UCSD-AML1 (cell line): ENCODE results near the gene ADCYAP1R1.

ENCODE experiments used
- DNase-seq: peaks from one replicate; lab custom pipeline; 2025; ENCODE audit not compliant: unreplicated experiment; lab: John Stamatoyannopoulos, UW

Gene ADCYAP1R1

GRCh38 chr7:31066516-31067130 is 14.5 kb downstream of the ADCYAP1R1 start:
- DNase-seq = no peak

- DNase-seq = no peak
Measured at GRCh38 chr7:31067491-31067890, 15.4 kb downstream of the ADCYAP1R1 start.

- no peak for DNase-seq
Measured at GRCh38 chr7:31068006-31068675, 16.0 kb downstream of the ADCYAP1R1 start.

DNA sequence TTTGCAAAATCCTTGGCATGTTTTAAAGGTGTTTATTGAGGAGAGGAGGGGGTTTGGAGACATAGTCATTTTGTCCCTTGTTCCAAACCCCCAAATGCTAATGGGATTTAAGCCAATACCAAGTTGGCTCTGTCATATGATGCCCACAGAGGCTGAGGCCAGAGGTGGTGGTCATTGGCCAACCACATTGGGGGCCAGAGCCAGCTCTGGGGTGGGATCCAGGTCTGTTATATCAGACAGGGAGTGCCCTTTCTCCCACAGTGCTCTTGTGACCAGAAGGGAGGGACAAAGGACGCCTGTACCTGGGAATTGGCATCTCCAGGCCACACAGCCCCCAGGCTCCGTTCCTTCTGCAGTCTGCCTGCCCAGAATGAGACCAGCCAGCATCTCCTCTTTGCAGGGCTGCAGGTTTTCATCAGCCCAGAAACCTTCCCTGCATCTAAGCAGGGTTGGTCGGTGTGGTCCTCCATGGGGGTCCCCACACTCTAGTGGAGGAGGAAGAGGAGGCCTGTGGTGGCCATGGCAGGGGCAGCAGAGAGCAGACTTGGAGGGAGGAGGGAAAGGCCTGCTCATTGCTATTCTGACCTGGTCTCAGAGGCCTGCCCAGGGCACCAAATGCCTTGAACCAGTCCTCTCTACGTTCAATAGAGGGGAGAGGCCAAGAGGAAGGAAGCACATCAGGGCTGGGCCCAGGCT is 17.9 kb downstream of the ADCYAP1R1 start:
- DNase-seq = no peak

- DNase-seq = no peak
Measured at GRCh38 chr7:31070991-31071644, 19.0 kb downstream of the ADCYAP1R1 start.

DNA sequence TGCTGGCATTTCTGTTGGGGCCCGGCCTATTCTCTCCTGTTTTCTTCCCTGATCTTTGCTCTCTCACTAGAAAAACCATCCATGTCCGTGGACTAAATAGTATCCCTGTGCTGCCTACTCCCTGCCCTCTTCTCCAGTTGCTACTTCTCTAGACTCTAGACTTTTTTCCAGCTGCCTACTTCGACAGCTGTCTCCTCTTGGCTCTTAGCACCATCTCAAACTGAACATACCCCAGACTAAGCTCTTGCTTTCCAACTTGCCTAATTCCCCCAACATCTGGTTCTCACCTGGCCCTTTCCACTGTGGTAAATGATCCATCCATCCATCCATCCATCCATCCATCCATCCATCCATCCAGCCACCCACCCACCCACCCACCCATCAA is 19.5 kb downstream of the ADCYAP1R1 start:
- no peak for DNase-seq

GRCh38 chr7:31073326-31074119 is 21.4 kb downstream of the ADCYAP1R1 start:
- DNase-seq = no peak

- DNase-seq = no peak
Measured at GRCh38 chr7:31074120-31074383, 21.9 kb downstream of the ADCYAP1R1 start.

GRCh38 chr7:31074403-31075085 is 22.4 kb downstream of the ADCYAP1R1 start:
- no peak for DNase-seq

GRCh38 chr7:31075086-31075405 is 22.9 kb downstream of the ADCYAP1R1 start:
- DNase-seq = no peak

DNA sequence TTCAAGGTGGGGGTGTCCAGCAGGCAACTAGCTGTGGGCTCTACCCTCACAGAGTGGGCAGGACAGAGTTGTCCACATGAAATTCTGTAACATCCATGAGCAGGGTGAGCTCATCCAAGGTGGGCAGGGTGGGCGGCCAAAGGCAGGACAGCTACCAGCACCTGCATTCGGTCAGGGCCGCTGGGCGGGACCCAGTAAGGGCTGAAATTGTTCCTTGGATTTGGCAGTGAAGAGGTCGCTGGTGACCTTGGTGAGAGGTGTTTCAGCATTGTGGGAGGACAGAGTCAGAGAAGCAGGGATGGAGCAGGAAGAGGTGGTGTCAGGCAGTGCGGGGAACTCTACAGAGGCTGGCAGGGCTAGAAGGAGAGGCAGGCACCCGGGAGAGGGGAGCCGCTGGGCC is 23.9 kb downstream of the ADCYAP1R1 start:
- no peak for DNase-seq

DNA sequence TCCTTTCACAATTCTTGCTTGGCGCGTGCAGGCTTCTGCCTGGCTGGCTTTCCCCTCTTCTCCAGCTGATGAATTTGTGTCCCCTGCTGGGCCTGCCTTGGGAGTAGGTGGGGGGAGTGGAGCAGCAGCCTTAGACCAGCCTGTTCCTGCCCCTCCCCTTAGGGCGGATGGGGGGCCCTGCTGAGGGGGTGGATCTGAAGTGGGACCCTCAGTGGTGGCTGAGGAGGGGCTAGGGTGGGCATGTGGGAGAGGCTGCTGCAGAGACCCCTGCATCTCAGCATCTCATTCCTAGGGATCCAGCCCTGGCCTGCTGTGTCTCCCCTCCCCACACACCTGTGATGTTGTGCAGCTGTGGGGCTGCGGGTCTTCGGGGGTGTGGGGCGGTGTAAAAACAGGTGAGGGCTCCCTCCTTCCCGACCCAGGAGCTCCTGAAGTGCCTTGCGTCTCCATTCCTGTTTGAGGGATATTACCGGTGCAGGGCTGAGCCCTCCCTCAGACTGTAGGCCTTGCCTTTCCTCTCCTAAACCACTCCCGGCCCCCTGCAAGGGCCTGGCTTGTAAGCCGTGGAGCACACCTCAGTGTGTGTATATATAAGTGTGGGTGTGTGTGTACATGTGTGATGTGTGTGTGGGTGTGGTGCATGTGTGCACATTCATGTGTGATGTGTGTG is 24.7 kb downstream of the ADCYAP1R1 start:
- no peak for DNase-seq

DNA sequence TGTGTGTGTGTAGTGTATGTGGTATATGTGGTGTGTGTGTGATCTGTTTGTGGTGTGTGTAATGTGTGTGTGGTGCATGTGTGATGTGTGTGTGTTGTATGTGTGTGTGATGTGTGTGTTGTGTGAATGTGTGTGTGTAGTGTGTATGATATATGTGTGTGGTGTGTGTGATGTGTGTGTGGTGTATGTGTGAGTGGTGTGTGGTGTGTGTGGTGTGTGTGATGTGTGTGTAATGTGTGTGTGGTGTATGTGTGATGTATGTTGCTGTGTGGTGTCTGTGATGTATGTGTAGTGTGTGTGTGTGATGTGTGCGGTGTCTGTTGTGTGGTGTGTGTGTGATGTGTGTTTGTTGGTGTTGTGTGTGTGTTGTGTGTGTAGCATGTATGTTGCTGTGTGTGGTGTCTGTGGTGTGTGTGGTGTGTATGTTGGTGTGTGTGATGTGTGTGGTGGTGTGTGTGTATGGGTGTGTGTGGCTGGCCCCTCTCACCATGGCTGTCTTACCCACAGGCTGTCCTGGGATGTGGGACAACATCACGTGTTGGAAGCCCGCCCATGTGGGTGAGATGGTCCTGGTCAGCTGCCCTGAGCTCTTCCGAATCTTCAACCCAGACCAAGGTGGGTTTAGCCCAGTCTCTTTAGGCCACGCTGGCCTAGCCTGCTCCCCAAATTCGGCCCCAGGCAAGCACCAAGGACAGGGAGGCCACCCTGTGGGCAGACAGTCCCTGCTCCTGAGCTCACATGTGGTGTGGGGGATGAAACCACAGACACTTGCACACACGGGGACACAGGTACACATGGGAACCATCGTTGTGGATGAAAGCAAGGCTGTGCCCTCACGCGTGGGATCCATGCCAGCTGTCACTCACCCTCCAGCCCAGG is 25.6 kb downstream of the ADCYAP1R1 start:
- no peak for DNase-seq

DNA sequence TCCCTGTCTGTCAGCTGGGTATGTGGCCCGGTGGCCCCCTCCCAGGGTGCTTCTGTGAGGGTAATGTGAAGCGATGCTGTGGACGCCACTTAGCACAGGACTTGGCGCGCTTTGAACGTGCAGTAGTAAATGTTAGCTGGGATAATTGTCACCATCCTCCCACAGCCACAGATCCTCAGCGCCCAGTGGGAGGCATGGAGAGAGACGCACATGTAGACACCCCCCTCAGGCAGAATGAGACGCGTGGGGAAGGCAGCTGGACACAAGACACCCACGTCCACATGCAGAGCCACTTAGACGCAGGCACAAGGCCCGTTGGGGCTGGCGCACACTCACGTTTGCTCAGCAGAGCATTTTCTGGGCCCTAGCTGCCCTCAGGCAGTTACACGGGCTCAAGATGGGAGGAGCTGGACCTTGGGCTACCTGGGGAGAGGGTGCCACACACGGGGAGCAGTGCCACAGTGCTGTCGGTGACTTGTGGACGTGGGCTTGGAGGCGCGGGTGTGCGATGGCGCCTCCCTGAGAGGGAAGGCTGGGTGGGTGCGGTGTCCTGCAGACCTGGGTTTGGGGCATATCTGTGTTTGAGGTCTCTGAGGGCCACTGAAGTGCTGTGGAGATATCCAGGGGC is 26.4 kb downstream of the ADCYAP1R1 start:
- DNase-seq = no peak

- no peak for DNase-seq
Measured at GRCh38 chr7:31079126-31079823, 27.2 kb downstream of the ADCYAP1R1 start.

GRCh38 chr7:31079824-31080511 is 27.9 kb downstream of the ADCYAP1R1 start:
- no peak for DNase-seq

- no peak for DNase-seq
Measured at GRCh38 chr7:31080763-31081162, 28.7 kb downstream of the ADCYAP1R1 start.

- DNase-seq = no peak
Measured at GRCh38 chr7:31082017-31082416, 29.9 kb downstream of the ADCYAP1R1 start.
